ENCODE data around the gene SLC18A2. TPM values are rescaled to one million over a fixed set of nuclear protein-coding genes. Genes with fewer than 3 reads are reported as not detected.

SLC18A2 gene
- total RNA-seq, 1 experiment from 2014 or later, result not detected

- Histone ChIP-seq H3K4me2 (ENCODE audit: low read depth, low read length, poor library complexity, severe bottlenecking) (no peak overlapping the region), H3K4me1 (ENCODE audit: low read length) (peaks cover 17% of the 10 kb centered on the region), H3K4me3 (ENCODE audit: low read length) (no peak overlapping the region), H3K9me3 (ENCODE audit: low read length) (no peaks in the 10 kb centered on the region), H3K9ac (ENCODE audit: low read length) (no peak overlapping the region), H3K9me2 (replicated peaks; ENCODE audit: insufficient read depth, low read length) (no peaks in the 10 kb centered on the region), H3K79me2 (ENCODE audit: low read length) (no peaks in the 10 kb centered on the region), H3K27me3 (ENCODE audit: low read length) (no peaks in the 10 kb centered on the region), H3K36me3 (ENCODE audit: insufficient read depth, low read length) (no peaks in the 10 kb centered on the region), H2AFZ (ENCODE audit: low read length) (no peak overlapping the region), H3K27ac (ENCODE audit: low read length) (no peak overlapping the region), H4K20me1 (ENCODE audit: insufficient read depth, low read depth, low read length) (no peaks in the 10 kb centered on the region)
- no peak for DNase-seq
Measured at GRCh38 chr10:117239721-117240620, 943 bp upstream of the SLC18A2 start.

- Histone ChIP-seq H3K9me2 (replicated peaks; ENCODE audit: insufficient read depth, low read length) (no peaks in the 10 kb centered on the region), H3K9ac (ENCODE audit: low read length) (no peak overlapping the region), H3K79me2 (ENCODE audit: low read length) (no peaks in the 10 kb centered on the region), H2AFZ (ENCODE audit: low read length) (no peak overlapping the region), H4K20me1 (ENCODE audit: insufficient read depth, low read depth, low read length) (no peaks in the 10 kb centered on the region), H3K4me2 (ENCODE audit: low read depth, low read length, poor library complexity, severe bottlenecking) (no peak overlapping the region), H3K4me3 (ENCODE audit: low read length) (no peak overlapping the region), H3K4me1 (ENCODE audit: low read length) (peaks cover 10% of the 10 kb centered on the region), H3K27ac (ENCODE audit: low read length) (no peak overlapping the region), H3K9me3 (ENCODE audit: low read length) (no peaks in the 10 kb centered on the region), H3K27me3 (ENCODE audit: low read length) (no peaks in the 10 kb centered on the region), H3K36me3 (ENCODE audit: insufficient read depth, low read length) (no peaks in the 10 kb centered on the region)
- DNase-seq, result no peak
Measured at GRCh38 chr10:117241541-117242462, 888 bp downstream of the SLC18A2 start.

GRCh38 chr10:117242463-117242832 is 1.5 kb downstream of the SLC18A2 start:
- Histone ChIP-seq H3K9ac (ENCODE audit: low read length) (no peak overlapping the region), H3K4me2 (ENCODE audit: low read depth, low read length, poor library complexity, severe bottlenecking) (no peak overlapping the region), H3K4me3 (ENCODE audit: low read length) (no peak overlapping the region), H3K4me1 (ENCODE audit: low read length) (peaks cover 4% of the 10 kb centered on the region; the same call in 1 of the 2 replicates), H3K9me3 (ENCODE audit: low read length) (no peaks in the 10 kb centered on the region), H3K27ac (ENCODE audit: low read length) (no peak overlapping the region), H3K27me3 (ENCODE audit: low read length) (no peaks in the 10 kb centered on the region), H3K36me3 (ENCODE audit: insufficient read depth, low read length) (no peaks in the 10 kb centered on the region), H2AFZ (ENCODE audit: low read length) (no peak overlapping the region), H3K79me2 (ENCODE audit: low read length) (no peaks in the 10 kb centered on the region), H3K9me2 (replicated peaks; ENCODE audit: insufficient read depth, low read length) (no peaks in the 10 kb centered on the region), H4K20me1 (ENCODE audit: insufficient read depth, low read depth, low read length) (no peaks in the 10 kb centered on the region)
- DNase-seq, result no peak

- H3K79me2 ChIP-seq (ENCODE audit: low read length), result no peaks in the 10 kb centered on the region
- DNase-seq, result peak; percentile 25
- H3K4me3 ChIP-seq (ENCODE audit: low read length), result no peak overlapping the region
Measured at GRCh38 chr10:117246997-117247671, 6.2 kb downstream of the SLC18A2 start.

GRCh38 chr10:117248750-117249465 is 8.0 kb downstream of the SLC18A2 start:
- peaks cover 16% of the 10 kb centered on the region for H3K4me1 ChIP-seq (ENCODE audit: low read length)
- no peak overlapping the region for H3K27ac ChIP-seq (ENCODE audit: low read length)
- 0 out of 2 replicates have a peak overlapping the region, but pooled peaks have one; percentile 22 for H3K9ac ChIP-seq (ENCODE audit: low read length)
- H3K36me3 ChIP-seq (ENCODE audit: insufficient read depth, low read length), result no peaks in the 10 kb centered on the region
- DNase-seq, result no peak
- peak overlapping the region; percentile 45 for H3K4me2 ChIP-seq (ENCODE audit: low read depth, low read length, poor library complexity, severe bottlenecking)
- H3K4me3 ChIP-seq (ENCODE audit: low read length), result peak overlapping the region; percentile 12; the same call in 1 of the 2 replicates
- no peaks in the 10 kb centered on the region for H3K27me3 ChIP-seq (ENCODE audit: low read length)
- H3K9me2 ChIP-seq (replicated peaks; ENCODE audit: insufficient read depth, low read length), result no peaks in the 10 kb centered on the region
- no peaks in the 10 kb centered on the region for H3K9me3 ChIP-seq (ENCODE audit: low read length)
- H3K79me2 ChIP-seq (ENCODE audit: low read length), result no peaks in the 10 kb centered on the region
- H4K20me1 ChIP-seq (ENCODE audit: insufficient read depth, low read depth, low read length), result no peaks in the 10 kb centered on the region
- no peak overlapping the region for H2AFZ ChIP-seq (ENCODE audit: low read length)

More at GRCh38 chr10:117246997-117247671, 6.2 kb downstream of the SLC18A2 start:
- no peaks in the 10 kb centered on the region for H3K9me2 ChIP-seq (replicated peaks; ENCODE audit: insufficient read depth, low read length)
- H3K9ac ChIP-seq (ENCODE audit: low read length), result no peak overlapping the region
- no peaks in the 10 kb centered on the region for H4K20me1 ChIP-seq (ENCODE audit: insufficient read depth, low read depth, low read length)
- H3K27ac ChIP-seq (ENCODE audit: low read length), result no peak overlapping the region
- H3K36me3 ChIP-seq (ENCODE audit: insufficient read depth, low read length), result no peaks in the 10 kb centered on the region
- H3K9me3 ChIP-seq (ENCODE audit: low read length), result no peaks in the 10 kb centered on the region
- no peak overlapping the region for H2AFZ ChIP-seq (ENCODE audit: low read length)
- H3K27me3 ChIP-seq (ENCODE audit: low read length), result no peaks in the 10 kb centered on the region
- no peak overlapping the region for H3K4me2 ChIP-seq (ENCODE audit: low read depth, low read length, poor library complexity, severe bottlenecking)
- peaks cover 16% of the 10 kb centered on the region for H3K4me1 ChIP-seq (ENCODE audit: low read length)

- Histone ChIP-seq H3K4me2 (ENCODE audit: low read depth, low read length, poor library complexity, severe bottlenecking) (peak overlapping the region; percentile 45), H3K9me3 (ENCODE audit: low read length) (no peaks in the 10 kb centered on the region), H3K79me2 (ENCODE audit: low read length) (no peaks in the 10 kb centered on the region), H3K9ac (ENCODE audit: low read length) (no peak overlapping the region), H3K4me3 (ENCODE audit: low read length) (no peak overlapping the region), H3K9me2 (replicated peaks; ENCODE audit: insufficient read depth, low read length) (no peaks in the 10 kb centered on the region), H3K27me3 (ENCODE audit: low read length) (no peaks in the 10 kb centered on the region), H3K36me3 (ENCODE audit: insufficient read depth, low read length) (no peaks in the 10 kb centered on the region), H4K20me1 (ENCODE audit: insufficient read depth, low read depth, low read length) (no peaks in the 10 kb centered on the region), H2AFZ (ENCODE audit: low read length) (no peak overlapping the region), H3K4me1 (ENCODE audit: low read length) (peaks cover 16% of the 10 kb centered on the region), H3K27ac (ENCODE audit: low read length) (no peak overlapping the region)
- no peak for DNase-seq
Measured at GRCh38 chr10:117249493-117250093, 8.7 kb downstream of the SLC18A2 start.

GRCh38 chr10:117250411-117250810 is 9.5 kb downstream of the SLC18A2 start:
- no peaks in the 10 kb centered on the region for H3K9me2 ChIP-seq (replicated peaks; ENCODE audit: insufficient read depth, low read length)
- H2AFZ ChIP-seq (ENCODE audit: low read length), result no peak overlapping the region
- no peak overlapping the region for H3K4me2 ChIP-seq (ENCODE audit: low read depth, low read length, poor library complexity, severe bottlenecking)
- H3K9ac ChIP-seq (ENCODE audit: low read length), result no peak overlapping the region
- H3K4me1 ChIP-seq (ENCODE audit: low read length), result peaks cover 16% of the 10 kb centered on the region
- H3K27me3 ChIP-seq (ENCODE audit: low read length), result no peaks in the 10 kb centered on the region
- H3K9me3 ChIP-seq (ENCODE audit: low read length), result no peaks in the 10 kb centered on the region
- no peaks in the 10 kb centered on the region for H4K20me1 ChIP-seq (ENCODE audit: insufficient read depth, low read depth, low read length)
- H3K4me3 ChIP-seq (ENCODE audit: low read length), result no peak overlapping the region
- DNase-seq, result no peak
- no peak overlapping the region for H3K27ac ChIP-seq (ENCODE audit: low read length)
- no peaks in the 10 kb centered on the region for H3K79me2 ChIP-seq (ENCODE audit: low read length)
- no peaks in the 10 kb centered on the region for H3K36me3 ChIP-seq (ENCODE audit: insufficient read depth, low read length)
